Measurements from ENCODE around the gene TCF21. TPM values are rescaled to one million over a fixed set of nuclear protein-coding genes. Genes with fewer than 3 reads are reported as not detected.

The TCF21 gene
- total RNA-seq, 2 experiments from 2014 or later: not detected

DNA sequence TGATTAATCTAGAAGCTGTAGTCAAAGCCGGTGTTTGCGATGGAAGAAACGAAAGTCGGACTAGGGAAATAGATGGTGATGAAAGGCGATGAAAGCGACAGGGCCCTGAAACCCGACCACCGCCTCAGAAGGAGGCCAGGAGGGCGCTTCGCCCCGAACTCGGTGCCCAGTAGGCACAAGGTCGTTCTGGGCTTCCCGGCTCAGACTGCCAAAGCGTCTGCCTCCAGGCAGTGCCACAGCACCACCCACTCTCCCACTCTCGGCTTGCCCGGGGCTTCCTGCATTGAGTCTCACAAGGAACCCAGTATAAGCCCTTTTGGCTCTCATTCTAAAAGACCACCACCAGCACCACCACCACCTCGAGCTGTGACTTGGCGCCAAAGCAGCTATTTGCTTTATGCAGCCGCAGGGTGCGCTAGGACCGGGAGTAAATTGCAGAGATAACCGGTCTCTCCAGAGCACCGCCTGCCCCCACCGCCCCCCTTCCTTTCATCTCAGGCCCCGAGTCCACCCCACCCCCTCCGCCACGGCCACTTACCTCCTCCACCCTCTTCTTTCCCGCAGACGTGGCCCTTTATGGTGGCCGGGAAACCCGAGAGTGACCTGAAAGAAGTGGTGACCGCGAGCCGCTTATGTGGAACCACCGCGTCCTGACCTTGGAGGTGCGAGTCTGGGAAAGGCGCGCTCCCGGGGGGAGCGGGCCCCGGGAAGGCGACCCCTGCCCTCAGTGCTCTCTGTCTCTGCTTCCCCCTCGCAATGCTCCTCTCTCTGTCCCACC is 2.4 kb downstream of the TCF21 start:
- TF ChIP-seq, protein P1, sequence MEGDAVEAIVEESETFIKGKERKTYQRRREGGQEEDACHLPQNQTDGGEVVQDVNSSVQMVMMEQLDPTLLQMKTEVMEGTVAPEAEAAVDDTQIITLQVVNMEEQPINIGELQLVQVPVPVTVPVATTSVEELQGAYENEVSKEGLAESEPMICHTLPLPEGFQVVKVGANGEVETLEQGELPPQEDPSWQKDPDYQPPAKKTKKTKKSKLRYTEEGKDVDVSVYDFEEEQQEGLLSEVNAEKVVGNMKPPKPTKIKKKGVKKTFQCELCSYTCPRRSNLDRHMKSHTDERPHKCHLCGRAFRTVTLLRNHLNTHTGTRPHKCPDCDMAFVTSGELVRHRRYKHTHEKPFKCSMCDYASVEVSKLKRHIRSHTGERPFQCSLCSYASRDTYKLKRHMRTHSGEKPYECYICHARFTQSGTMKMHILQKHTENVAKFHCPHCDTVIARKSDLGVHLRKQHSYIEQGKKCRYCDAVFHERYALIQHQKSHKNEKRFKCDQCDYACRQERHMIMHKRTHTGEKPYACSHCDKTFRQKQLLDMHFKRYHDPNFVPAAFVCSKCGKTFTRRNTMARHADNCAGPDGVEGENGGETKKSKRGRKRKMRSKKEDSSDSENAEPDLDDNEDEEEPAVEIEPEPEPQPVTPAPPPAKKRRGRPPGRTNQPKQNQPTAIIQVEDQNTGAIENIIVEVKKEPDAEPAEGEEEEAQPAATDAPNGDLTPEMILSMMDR (IDR thresholded peaks at IDR 0.05): no peak
- ATAC-seq: peak; percentile 54
- DNase-seq: peak; percentile 40
- intact Hi-C loops (cut with micrococcal nuclease): loop anchor here (5.0 kb wide), 1 partner anchor 34 kb away; no protein-coding TSS in a partner anchor
- Mint-ChIP-seq H3K36me3 (ENCODE audit: low read depth) (no peaks in the 10 kb centered on the region), H3K4me1 (ENCODE audit: low read depth) (peaks cover 33% of the 10 kb centered on the region), H3K4me3 (peak overlapping the region; percentile 55), H3K27ac (no peak overlapping the region), H3K27me3 (peaks cover 79% of the 10 kb centered on the region), H3K9me3 (no peaks in the 10 kb centered on the region)
- ChIA-PET CTCF (interaction anchor here (1.2 to 1.5 kb wide), 2 partner anchors 29 to 32 kb away, joined by 3 read pairs; no protein-coding TSS in a partner anchor), POLR2A (no interaction called here)

- H3K36me3 Mint-ChIP-seq (ENCODE audit: low read depth): no peaks in the 10 kb centered on the region
- ChIA-PET CTCF (interaction anchor here (0.6 to 1.1 kb wide), 4 partner anchors 14 to 76 kb away, joined by 3 to 4 read pairs (median 3); no protein-coding TSS in a partner anchor), POLR2A (interaction anchor here (1.1 kb wide), 1 partner anchor 9 kb away, joined by 4 read pairs; no protein-coding TSS in a partner anchor)
- intact Hi-C loops (cut with micrococcal nuclease): loop anchor here (5.0 kb wide), 1 partner anchor 35 kb away; no protein-coding TSS in a partner anchor
- peaks cover 80% of the 10 kb centered on the region for H3K27me3 Mint-ChIP-seq
- ATAC-seq (no peak), DNase-seq (no peak)
- peak overlapping the region; percentile 35 for H3K4me3 Mint-ChIP-seq
- H3K4me1 Mint-ChIP-seq (ENCODE audit: low read depth): peaks cover 33% of the 10 kb centered on the region
- H3K9me3 Mint-ChIP-seq: no peaks in the 10 kb centered on the region
- TF ChIP-seq, protein P1 (IDR thresholded peaks at IDR 0.05): no peak
- H3K27ac Mint-ChIP-seq: no peak overlapping the region
These were observed 3.3 kb downstream of the TCF21 start for GRCh38 chr6:133891927-133892812.

DNA sequence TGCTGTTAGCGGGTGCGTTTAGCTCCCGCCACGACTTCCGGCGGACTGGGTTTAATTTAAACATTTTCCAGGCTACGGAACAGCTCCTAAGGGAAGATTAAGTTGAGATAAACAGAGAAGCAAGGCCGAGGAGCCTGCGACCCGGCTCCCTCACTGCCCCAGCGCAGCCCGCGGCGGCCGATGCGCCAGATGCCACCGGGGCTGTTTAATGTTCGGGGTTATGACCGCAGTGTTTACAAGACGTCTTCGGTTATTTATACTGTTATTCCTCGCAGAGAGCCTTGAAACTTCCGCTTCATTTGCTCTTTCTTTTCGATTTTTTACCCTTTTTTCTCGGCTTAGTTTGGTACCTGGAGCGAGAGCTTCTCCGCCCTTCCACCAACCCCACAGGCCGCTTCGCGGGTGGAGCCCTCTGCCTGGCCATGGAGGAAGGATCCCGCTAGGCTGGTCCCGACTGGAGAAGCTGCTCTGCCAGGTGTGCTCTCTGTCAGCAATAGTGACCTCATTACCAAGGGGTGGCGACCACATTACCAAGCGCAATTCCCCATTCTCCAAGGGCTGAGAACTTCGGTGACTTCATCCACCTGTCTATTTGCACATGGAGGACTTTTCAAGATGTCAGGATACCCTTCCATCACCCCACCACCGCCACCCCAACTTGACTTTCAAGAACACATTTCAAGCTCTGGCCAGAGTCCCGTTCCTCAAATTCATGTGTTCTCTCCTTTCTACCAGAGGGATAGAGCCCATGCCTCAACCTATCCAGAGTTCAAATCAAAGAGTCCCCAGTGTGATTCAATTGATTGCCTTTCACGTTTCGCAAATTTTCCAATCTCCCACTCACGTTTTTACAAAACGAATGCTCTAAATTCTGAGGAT is 4.1 kb downstream of the TCF21 start:
- H3K27me3 Mint-ChIP-seq: peaks cover 75% of the 10 kb centered on the region
- CTCF ChIA-PET: interaction anchor here (0.6 to 1.1 kb wide), 3 partner anchors 13 to 77 kb away, joined by 3 to 4 read pairs (median 3); no protein-coding TSS in a partner anchor

DNA sequence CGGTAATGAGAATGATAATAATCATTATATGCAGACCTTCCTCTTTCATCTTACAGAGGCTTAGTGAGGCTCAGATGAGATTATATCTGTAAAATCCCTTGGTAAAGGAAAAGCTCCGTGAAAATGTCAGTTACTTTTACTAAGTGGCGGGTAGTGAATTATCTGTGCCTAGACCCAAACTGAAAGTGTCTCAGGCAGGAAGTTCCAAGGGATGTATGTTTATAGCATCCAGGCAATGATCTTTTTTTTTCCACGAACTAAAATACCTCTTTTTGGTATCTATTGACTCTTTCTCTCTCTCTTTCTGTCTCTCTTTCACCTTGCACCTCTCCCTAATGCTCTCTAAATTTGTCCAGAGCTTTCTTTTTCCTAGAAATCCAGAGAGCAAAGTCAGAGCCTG is 5.0 kb downstream of the TCF21 start:
- ChIA-PET POLR2A (no interaction called here), CTCF (interaction anchor here (1.0 kb wide), 1 partner anchor 22 kb away, joined by 3 read pairs; no protein-coding TSS in a partner anchor)
- TF ChIP-seq, protein P1 (IDR thresholded peaks at IDR 0.05): no peak
- no peak for DNase-seq
- peaks cover 74% of the 10 kb centered on the region for H3K27me3 Mint-ChIP-seq
- peaks cover 29% of the 10 kb centered on the region for H3K4me1 Mint-ChIP-seq (ENCODE audit: low read depth)
- H3K36me3 Mint-ChIP-seq (ENCODE audit: low read depth): no peaks in the 10 kb centered on the region
- H3K9me3 Mint-ChIP-seq: no peaks in the 10 kb centered on the region
- no peak overlapping the region for H3K4me3 Mint-ChIP-seq
- intact Hi-C loops (cut with micrococcal nuclease): loop anchor here (5.0 kb wide), 1 partner anchor 37 kb away; no protein-coding TSS in a partner anchor
- no peak for ATAC-seq
- no peak overlapping the region for H3K27ac Mint-ChIP-seq

More for the DNA sequence above, 4.1 kb downstream of the TCF21 start:
- POLR2A ChIA-PET: interaction anchor here (1.1 kb wide), 1 partner anchor 10 kb away, joined by 4 read pairs; no protein-coding TSS in a partner anchor
- Mint-ChIP-seq H3K4me3 (no peak overlapping the region), H3K36me3 (ENCODE audit: low read depth) (no peaks in the 10 kb centered on the region), H3K27ac (no peak overlapping the region), H3K4me1 (ENCODE audit: low read depth) (peaks cover 33% of the 10 kb centered on the region), H3K9me3 (no peaks in the 10 kb centered on the region)
- TF ChIP-seq, protein P1 (IDR thresholded peaks at IDR 0.05): no peak
- intact Hi-C loops (cut with micrococcal nuclease): loop anchor here (5.0 kb wide), 1 partner anchor 36 kb away; no protein-coding TSS in a partner anchor
- ATAC-seq (no peak), DNase-seq (no peak)

All from activated CD8-positive, alpha-beta T cell treated with anti-CD3 and anti-CD28 coated beads for 36 hours (primary cell).